ENCODE measurements around the gene REPS2.

The REPS2 gene

GRCh38 chrX:17005712-17006368, 59.4 kb downstream of the REPS2 start:
- no peak for DNase-seq (ENCODE audit: low read depth)
- no peak for TF ChIP-seq CTCF (IDR thresholded peaks at IDR 0.05; ENCODE audit: low read depth, low read length, missing control alignments)
- in situ Hi-C loops (cut with HindIII; ENCODE audit: low sequenced_read_pairs), result no loop called here
- no peak overlapping the region for H3K4me3 ChIP-seq (ENCODE audit: low read depth, low read length)

- DNase-seq (ENCODE audit: low read depth), result no peak
- peak; percentile 54 for TF ChIP-seq CTCF (IDR thresholded peaks at IDR 0.05; ENCODE audit: low read depth, low read length, missing control alignments)
- no peak overlapping the region for H3K4me3 ChIP-seq (ENCODE audit: low read depth, low read length)
- in situ Hi-C loops (cut with HindIII; ENCODE audit: low sequenced_read_pairs), result no loop called here
Observed at GRCh38 chrX:17007134-17007768, 60.8 kb downstream of the REPS2 start.

DNA sequence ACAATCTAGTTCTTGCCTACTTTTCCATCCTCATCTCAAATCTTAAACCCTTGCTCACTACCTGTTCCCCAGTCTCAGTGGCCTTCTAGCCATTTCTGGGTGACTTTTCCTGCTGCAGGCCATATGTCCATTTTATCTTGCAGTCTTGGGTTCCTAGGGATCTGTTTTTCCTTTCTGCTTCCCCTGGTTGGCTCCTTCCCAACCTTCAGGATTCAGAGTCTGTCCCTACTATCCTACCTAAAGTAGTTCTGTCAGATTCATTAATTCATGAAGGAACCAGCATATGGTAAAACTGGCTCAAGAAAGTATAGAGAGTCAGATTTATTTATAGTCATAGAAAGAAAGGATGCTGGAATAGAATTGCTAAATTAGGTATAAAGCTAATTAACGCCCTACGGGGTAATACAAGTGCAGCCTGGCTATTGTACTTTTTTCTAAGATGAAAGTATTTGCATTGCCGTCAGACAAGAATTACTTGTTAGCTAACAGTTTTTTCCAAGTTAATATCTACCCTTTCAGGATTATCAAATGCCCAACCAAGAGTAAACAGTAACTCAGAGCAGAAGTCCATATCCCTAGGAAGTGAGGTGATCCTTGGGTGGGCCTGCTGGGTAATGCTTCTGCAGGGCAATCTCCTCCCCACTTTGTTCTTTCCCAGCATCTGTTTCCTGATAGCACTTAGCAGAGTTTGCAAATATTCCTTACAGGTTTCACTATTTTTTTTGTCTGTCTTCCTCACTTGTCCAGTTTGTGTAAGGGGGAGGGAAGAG, 63.6 kb downstream of the REPS2 start:
- in situ Hi-C loops (cut with HindIII; ENCODE audit: low sequenced_read_pairs), result no loop called here
- no peak for TF ChIP-seq CTCF (IDR thresholded peaks at IDR 0.05; ENCODE audit: low read depth, low read length, missing control alignments)
- DNase-seq (ENCODE audit: low read depth), result no peak
- no peak overlapping the region for H3K4me3 ChIP-seq (ENCODE audit: low read depth, low read length)

DNA sequence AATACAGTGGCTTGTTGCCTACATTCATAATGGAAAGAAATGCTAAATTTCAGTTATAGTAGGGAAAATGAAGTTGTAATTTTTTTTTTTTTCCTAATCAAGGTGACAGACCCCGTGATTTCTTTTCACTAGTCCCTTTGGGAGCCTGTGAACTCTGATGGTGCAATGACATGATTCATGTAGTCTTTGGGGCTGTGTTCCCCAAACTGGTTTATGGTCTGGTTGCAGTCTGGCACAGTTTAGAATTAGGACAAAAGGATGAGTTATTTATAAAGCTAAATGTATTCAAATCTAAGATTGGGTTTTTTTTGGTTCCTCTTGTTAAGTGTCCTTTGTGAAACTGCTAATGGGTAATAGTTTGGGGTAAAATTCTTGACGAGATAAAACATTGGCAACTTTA, 66.0 kb downstream of the REPS2 start:
- no peak for TF ChIP-seq CTCF (IDR thresholded peaks at IDR 0.05; ENCODE audit: low read depth, low read length, missing control alignments)
- no peak overlapping the region for H3K4me3 ChIP-seq (ENCODE audit: low read depth, low read length)
- no peak for DNase-seq (ENCODE audit: low read depth)
- in situ Hi-C loops (cut with HindIII; ENCODE audit: low sequenced_read_pairs), result no loop called here

GRCh38 chrX:17014216-17014615, 67.8 kb downstream of the REPS2 start:
- no peak for TF ChIP-seq CTCF (IDR thresholded peaks at IDR 0.05; ENCODE audit: low read depth, low read length, missing control alignments)
- no peak overlapping the region for H3K4me3 ChIP-seq (ENCODE audit: low read depth, low read length)
- in situ Hi-C loops (cut with HindIII; ENCODE audit: low sequenced_read_pairs), result no loop called here
- DNase-seq (ENCODE audit: low read depth), result no peak

- TF ChIP-seq CTCF (IDR thresholded peaks at IDR 0.05; ENCODE audit: low read depth, low read length, missing control alignments), result no peak
- H3K4me3 ChIP-seq (ENCODE audit: low read depth, low read length), result no peak overlapping the region
- in situ Hi-C loops (cut with HindIII; ENCODE audit: low sequenced_read_pairs), result no loop called here
Observed at GRCh38 chrX:17017134-17017533, 70.7 kb downstream of the REPS2 start.

More at GRCh38 chrX:17017134-17017533, 70.7 kb downstream of the REPS2 start:
- no peak for DNase-seq (ENCODE audit: low read depth)

Data from astrocyte of the cerebellum (primary cell).